GM19023 (cell line): ENCODE data around the gene SLC4A9.

ENCODE experiments used
- ATAC-seq: cut with Tn5 transposase; IDR thresholded peaks from one replicate; pipeline ENCODE4 v1.9.1; 2021; ENCODE audit warnings: mild to moderate bottlenecking, moderate library complexity; ENCODE audit not compliant: unreplicated experiment

The SLC4A9 gene

GRCh38 chr5:140360681-140361479 is 886 bp downstream of the SLC4A9 start:
- no peak for ATAC-seq

- no peak for ATAC-seq
These were observed 1.9 kb downstream of the SLC4A9 start for GRCh38 chr5:140361901-140362300.

DNA sequence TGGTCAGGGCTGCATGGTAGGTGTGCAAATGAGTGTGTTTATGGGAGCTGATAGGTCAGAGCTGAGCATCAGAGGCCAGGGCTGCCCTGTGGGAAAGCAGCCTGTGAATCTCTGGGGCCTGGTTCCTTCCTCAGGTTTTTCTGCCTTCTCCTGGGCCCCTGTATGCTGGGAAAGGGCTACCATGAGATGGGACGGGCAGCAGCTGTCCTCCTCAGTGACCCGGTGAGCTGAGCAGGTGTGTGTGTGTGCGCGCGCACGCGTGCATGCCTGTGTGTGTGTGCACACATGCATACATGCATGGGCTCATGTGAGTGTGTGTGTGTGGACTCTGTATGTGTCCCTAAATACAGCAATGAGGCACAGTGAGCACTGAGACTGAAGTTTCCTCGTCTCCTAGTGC is 2.3 kb downstream of the SLC4A9 start:
- no peak for ATAC-seq

DNA sequence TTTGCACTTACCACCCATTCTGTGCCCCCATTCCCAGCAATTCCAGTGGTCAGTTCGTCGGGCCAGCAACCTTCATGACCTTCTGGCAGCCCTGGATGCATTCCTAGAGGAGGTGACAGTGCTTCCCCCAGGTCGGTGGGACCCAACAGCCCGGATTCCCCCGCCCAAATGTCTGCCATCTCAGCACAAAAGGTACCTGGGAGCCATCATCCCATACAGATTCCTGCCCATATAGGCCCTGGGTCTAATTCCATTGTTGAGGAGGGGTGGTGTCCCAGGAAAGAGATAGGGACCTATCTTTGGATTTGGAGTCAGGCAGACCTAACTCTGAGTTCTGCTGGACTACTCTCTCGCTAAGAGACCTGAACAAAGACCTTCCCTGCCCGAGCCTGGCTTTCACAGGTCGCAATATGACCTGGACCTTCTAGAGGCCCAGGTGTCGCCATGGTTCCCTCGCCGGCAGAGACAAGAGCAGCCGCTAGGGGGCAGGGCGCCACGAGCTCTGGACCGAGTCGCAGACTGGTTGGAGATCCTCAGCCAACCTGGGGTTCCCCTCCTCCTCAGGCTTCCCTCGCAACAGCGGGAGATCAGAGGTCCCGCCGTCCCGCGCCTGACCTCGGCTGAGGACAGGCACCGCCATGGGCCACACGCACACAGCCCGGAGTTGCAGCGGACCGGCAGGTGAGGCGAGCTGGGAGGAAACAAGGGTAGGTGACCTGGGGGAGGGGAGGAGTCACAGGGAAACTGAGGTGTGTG is 3.1 kb downstream of the SLC4A9 start:
- ATAC-seq, result peak; percentile 93

- no peak for ATAC-seq
These were observed 3.9 kb downstream of the SLC4A9 start for GRCh38 chr5:140363631-140364471.

DNA sequence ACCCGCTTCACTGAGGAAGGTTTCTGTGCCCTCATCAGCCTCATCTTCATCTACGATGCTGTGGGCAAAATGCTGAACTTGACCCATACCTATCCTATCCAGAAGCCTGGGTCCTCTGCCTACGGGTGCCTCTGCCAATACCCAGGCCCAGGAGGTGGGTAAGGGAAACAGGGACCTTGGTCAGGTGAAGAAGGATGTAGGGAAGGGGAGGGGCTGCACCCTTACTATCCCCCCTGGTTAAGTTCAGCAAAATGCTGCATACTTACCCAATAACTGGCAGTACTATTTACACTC is 4.4 kb downstream of the SLC4A9 start:
- no peak for ATAC-seq

GRCh38 chr5:140365282-140365681 is 5.3 kb downstream of the SLC4A9 start:
- no peak for ATAC-seq

GRCh38 chr5:140365941-140366340 is 5.9 kb downstream of the SLC4A9 start:
- no peak for ATAC-seq

DNA sequence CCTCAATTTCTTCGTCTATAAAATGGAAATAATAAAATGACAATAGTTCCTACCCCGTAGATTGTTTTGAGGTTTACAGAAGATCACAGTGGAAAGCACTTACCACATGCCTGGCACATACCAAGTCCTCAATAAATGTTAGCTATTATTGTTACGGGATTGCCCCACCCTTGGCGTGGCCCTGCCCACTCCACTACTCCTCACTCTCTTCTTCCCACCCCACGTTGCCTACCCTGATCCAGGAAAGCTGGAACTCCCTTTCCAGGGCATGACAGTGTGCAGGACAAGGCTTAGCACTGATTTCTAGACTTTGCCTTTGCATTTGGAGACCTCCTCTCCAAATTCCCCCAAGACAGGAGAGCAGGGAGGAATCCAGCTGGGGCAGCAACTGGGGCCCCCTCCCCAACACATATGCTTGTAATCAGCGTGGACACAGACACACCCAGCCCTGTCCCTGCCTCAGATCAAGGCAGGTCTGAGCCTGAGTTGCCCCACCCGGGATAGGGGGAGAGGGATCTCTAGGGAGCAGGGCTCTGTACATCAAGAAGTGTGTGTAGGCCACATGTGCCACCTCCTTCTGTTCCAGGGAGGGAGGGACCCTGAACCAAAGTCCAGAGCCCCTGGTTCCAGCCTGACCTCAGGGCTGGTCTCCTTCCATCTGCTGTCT is 6.7 kb downstream of the SLC4A9 start:
- ATAC-seq, result no peak

- no peak for ATAC-seq
These were observed 7.4 kb downstream of the SLC4A9 start for GRCh38 chr5:140367256-140368013.

DNA sequence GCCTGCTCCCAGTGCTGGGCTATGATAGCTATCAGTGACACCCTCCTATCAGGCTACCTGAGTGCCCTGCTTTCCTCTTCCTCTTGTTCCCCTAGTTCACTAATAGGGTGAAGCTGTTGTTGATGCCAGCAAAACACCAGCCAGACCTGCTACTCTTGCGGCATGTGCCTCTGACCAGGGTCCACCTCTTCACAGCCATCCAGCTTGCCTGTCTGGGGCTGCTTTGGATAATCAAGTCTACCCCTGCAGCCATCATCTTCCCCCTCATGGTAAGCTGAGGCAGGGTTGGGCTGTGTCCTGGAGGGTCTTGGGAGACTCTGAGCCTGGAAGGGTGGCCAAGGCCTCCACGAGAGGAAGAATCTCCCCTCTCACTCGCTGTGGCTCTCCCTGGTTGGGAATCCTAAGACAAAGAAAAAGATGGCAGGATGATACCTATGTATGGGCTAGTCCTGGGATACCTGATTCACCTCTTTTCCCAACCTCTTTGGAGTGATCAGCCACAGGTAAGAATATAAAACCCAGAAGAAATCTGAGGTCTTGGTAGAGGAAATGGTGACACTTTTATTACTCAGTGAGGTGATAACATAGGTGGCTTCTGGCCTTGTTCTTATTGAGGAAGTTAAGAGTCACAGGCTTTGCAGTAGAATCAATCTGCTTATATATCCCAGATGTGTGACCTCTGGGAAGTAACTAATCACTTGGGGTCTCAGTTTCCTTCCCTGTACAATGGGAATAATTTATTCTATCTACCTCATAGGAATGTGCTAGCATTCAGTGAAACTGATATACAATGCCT is 11.6 kb downstream of the SLC4A9 start:
- ATAC-seq, result no peak

GRCh38 chr5:140372971-140373487 is 13.0 kb downstream of the SLC4A9 start:
- no peak for ATAC-seq

DNA sequence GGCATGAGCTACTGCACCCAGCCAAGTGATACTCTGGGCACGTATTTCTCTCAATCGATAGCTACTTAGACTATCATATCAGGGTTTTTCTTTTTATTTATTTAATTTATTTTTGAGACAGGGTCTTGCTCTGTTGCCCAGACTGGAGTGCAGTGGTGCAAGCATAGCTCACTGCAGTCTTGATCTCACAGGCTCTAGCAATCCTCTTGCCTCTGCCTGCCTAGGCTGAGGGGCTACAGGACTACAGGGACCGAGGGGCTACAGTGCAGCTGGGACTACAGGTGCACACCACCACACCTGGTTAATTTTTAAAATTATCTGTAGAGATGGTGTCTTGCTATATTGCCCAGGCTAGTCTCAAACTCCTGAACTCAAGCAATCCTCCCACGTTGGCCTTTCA is 21.4 kb downstream of the SLC4A9 start:
- ATAC-seq, result no peak

- no peak for ATAC-seq
These were observed 22.0 kb downstream of the SLC4A9 start for GRCh38 chr5:140381972-140382371.

DNA sequence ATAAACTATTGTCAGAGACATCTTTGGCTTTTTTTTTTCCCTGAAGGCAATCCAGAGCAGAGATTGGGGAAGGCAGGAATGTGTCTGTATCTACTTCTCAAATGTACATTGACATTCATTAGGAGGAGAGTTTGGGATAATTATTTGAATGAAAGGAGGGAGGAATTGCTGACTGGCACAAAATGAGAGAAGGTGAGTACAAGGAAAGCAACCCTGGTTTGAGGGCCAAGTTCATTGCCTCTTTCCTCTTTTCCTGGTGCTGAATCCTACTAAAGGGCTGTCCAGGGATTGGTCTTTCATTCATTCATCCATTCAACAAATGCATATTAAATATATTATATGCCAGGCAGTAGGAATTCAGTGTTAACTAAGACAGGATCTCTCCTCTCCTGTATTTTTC is 22.9 kb downstream of the SLC4A9 start:
- no peak for ATAC-seq

DNA sequence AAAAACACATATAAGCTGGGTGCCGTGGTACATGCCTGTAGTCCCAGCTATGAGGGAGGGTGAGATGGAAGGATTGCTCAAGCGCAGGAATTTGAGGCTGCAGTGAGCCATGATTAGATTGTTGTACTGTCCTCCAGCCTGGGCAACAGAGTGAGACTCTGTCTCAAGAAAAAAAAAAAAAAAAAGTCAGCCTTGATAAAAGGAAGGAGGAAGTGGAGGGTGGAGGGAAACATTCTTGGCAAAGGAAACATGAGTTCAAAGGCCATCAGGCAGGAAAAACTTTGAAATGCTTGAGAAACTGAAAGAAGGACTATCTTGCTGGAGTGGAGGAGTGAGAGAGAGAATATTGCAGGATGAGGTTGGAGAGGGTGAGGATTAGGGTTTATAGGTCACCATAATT is 23.3 kb downstream of the SLC4A9 start:
- ATAC-seq, result no peak

DNA sequence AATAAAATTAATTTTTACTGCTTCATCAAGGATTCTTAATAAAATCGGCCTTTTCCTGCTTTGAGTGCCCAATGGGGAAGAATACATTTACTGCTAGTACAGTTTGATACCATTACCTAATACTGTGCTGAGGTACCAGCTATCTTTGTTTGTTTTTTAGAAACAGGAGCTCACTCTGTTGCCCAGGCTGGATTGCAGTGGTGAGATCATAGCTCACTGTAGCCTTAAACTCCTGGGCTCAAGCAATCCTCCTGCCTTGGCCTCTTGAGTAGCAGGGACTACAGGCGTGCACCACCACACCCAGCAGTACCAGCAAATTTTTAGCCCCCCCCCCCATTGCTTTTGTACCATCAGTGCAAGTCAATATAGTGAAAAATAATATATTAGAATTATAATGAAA is 28.1 kb downstream of the SLC4A9 start:
- no peak for ATAC-seq

DNA sequence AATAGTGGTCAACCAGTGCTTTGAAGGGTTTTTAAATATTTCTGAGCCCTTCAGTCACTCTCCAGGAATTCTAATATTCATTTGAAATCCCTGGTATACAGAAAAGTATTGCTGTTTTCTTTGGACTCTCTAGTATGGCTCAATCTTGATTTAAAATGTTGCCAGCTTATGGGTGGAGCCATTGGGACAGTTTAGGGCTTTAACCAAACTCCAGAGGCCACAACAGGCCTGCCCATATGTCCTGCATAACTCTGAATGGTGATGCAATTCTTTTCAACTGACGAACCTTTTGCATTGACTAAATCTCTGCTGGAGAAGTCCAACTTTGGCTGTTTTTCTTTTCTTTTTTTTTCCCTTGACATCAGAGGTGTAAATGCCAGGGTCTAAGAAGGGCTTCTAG is 31.3 kb downstream of the SLC4A9 start:
- no peak for ATAC-seq

- ATAC-seq, result no peak
These were observed 31.7 kb downstream of the SLC4A9 start for GRCh38 chr5:140391732-140392131.
